Effector memory CD4-positive, alpha-beta T cell (primary cell): Measurements from ENCODE around the gene TMEM121.
"Not testable (repeated sequence)": the region's sequence is repeated elsewhere in the genome, so short reads cannot be mapped to it uniquely, and the experiment has no call there.

Experiments
- DNase-seq, 3 donors: peaks; one replicate each; pipeline ENCODE4 v3.0.0-alpha.2; 2020
- H3K27ac ChIP-seq: 2 replicates; pipeline ENCODE4 v1.7.0; 2013; ENCODE audit warnings: mild to moderate bottlenecking, low read length, moderate library complexity; ENCODE audit not compliant: insufficient read depth, poor library complexity, severe bottlenecking
- H3K27me3 ChIP-seq: replicated peaks from 2 replicates; pipeline ENCODE4 v1.7.0; 2013; ENCODE audit warnings: mild to moderate bottlenecking, low read length; ENCODE audit not compliant: insufficient read depth, control insufficient read depth, poor library complexity, severe bottlenecking
- H3K36me3 ChIP-seq: 2 replicates; pipeline ENCODE4 v1.7.0; 2013; ENCODE audit warnings: mild to moderate bottlenecking, low read length, moderate library complexity; ENCODE audit not compliant: control insufficient read depth, insufficient read depth
- H3K4me1 ChIP-seq: 2 replicates; pipeline ENCODE4 v1.7.0; 2013; ENCODE audit warnings: low read length, mild to moderate bottlenecking; ENCODE audit not compliant: control insufficient read depth, insufficient read depth, poor library complexity, severe bottlenecking
- H3K4me3 ChIP-seq: 2 replicates; pipeline ENCODE4 v1.7.0; 2013; ENCODE audit warnings: low read length, low read depth, mild to moderate bottlenecking; ENCODE audit not compliant: insufficient read depth, poor library complexity, severe bottlenecking
- H3K9me3 ChIP-seq: 2 replicates; pipeline ENCODE4 v1.7.0; 2013; ENCODE audit warnings: mild to moderate bottlenecking, low read length, moderate library complexity; ENCODE audit not compliant: control insufficient read depth

TMEM121 gene

GRCh38 chr14:105571181-105571951, 45.0 kb downstream of the TMEM121 start:
- H3K27me3 ChIP-seq, H3K4me1 ChIP-seq, H3K27ac ChIP-seq, H3K36me3 ChIP-seq, H3K9me3 ChIP-seq, H3K4me3 ChIP-seq, DNase-seq: not testable (repeated sequence)

- not testable (repeated sequence) for H3K27me3 ChIP-seq, H3K9me3 ChIP-seq, H3K4me3 ChIP-seq, H3K4me1 ChIP-seq, H3K27ac ChIP-seq, DNase-seq, H3K36me3 ChIP-seq
These were observed 45.7 kb downstream of the TMEM121 start for GRCh38 chr14:105572063-105572462.

DNA sequence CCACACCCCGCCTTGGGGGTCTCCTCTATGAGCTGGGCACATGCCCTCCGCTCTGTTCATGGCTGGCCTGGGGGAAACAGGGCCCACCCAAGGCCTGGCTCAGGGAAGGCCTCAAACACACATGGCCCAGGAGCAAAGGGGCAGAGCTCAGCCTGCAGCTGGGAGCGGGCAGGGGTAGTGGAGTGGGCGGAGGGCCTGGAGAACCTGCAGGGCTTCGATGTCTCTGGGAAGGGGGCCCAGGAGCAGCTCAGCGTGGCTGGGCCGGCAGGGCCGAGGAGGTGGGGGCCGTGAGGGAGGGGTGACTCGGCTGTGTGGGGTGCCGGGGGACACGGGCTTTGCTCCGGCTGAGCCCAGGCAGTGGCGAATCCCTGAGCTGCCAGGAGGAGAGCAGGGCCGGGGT, 47.5 kb downstream of the TMEM121 start:
- not testable (repeated sequence) for H3K4me1 ChIP-seq, DNase-seq, H3K27ac ChIP-seq, H3K36me3 ChIP-seq, H3K4me3 ChIP-seq, H3K27me3 ChIP-seq, H3K9me3 ChIP-seq

DNA sequence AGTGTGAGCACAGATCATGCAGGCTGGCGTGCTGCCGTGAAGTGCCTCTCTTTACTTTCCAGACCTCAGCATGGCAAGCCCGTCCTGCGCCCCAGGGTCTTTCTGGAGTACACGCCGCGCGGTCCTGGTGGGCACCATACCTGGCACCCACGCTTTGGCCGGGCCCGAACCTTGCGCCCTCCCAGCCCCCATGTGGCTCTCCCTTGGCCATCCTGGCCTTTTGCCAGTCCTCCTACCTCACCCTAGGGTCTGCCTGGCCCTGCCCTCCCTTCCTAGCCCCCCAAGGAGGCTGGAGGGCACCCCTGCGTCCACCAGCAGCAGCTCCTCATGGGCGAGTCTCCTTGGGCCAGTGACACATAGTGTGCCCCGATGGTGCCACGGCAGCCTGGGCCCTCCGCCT, 48.0 kb downstream of the TMEM121 start:
- not testable (repeated sequence) for H3K27ac ChIP-seq, H3K9me3 ChIP-seq, H3K27me3 ChIP-seq, H3K4me1 ChIP-seq, DNase-seq, H3K4me3 ChIP-seq, H3K36me3 ChIP-seq

DNA sequence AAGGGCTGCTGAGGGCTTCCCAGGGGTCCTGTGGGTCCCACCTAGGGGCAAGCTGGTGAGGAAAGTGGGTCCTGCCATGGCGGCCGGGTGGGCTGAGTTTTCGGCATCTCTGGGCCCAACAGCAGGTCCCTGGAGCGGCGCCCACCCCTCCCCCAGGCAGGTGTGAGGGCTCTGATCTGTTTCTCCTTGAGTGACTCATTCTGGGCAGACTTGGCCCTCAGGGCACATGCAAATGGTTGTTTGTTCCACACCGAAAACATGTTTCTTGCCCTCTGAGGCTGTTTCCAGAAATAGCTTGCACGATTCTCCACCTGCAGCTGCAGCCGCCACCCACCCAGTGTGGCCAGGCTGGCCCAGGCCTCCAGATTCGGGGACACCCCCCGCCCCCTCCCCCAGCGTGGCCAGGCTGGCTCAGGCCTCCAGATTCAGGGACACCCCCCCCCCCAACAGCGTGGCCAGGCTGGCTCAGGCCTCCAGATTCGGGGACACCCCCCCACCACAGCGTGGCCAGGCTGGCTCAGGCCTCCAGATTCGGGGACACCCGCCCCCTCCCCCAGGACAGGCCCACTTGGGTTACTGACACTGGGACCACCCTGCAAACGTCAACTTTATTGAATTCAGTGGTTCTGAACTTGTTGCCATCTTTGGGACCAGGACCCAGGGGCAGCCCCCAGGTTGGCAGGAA, 48.8 kb downstream of the TMEM121 start:
- not testable (repeated sequence) for H3K9me3 ChIP-seq, H3K4me1 ChIP-seq, H3K27me3 ChIP-seq, H3K27ac ChIP-seq, H3K36me3 ChIP-seq, DNase-seq, H3K4me3 ChIP-seq

GRCh38 chr14:105576525-105577088, 50.2 kb downstream of the TMEM121 start:
- Histone ChIP-seq H3K4me3 (no peak overlapping the region), H3K27me3 (no peaks in the 10 kb centered on the region)
- no peak for DNase-seq

GRCh38 chr14:105577314-105577861, 51.0 kb downstream of the TMEM121 start:
- no peaks in the 10 kb centered on the region for H3K27me3 ChIP-seq
- H3K36me3 ChIP-seq, result no peaks in the 10 kb centered on the region
- H3K4me3 ChIP-seq, result no peak overlapping the region
- no peaks in the 10 kb centered on the region for H3K9me3 ChIP-seq
- no peak for DNase-seq
- no peaks in the 10 kb centered on the region for H3K4me1 ChIP-seq
- no peak overlapping the region for H3K27ac ChIP-seq

More at GRCh38 chr14:105576525-105577088, 50.2 kb downstream of the TMEM121 start:
- Histone ChIP-seq H3K27ac (no peak overlapping the region), H3K4me1 (no peaks in the 10 kb centered on the region), H3K36me3 (no peaks in the 10 kb centered on the region), H3K9me3 (no peaks in the 10 kb centered on the region)

DNA sequence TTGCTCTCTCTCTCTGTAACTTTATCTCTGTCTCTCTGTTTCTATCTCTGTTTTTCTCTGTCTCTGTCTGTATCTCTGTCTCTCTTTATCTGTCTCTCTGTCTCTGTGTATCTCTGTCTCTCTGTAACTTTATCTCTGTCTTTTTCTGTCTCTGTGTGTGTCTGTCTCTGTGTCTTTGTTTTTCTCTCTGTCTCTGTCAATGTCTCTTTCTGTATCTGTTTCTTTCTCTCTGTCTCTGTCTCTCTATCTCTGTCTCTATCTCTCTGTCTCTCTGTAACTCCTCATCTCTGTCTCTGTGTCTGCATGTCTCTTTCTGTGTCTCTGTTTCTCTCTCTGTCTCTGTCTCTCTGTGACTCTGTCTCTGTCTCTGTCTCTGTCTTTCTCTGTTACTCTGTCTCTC, 51.7 kb downstream of the TMEM121 start:
- H3K4me3 ChIP-seq, result no peak overlapping the region
- no peaks in the 10 kb centered on the region for H3K4me1 ChIP-seq
- no peaks in the 10 kb centered on the region for H3K36me3 ChIP-seq
- no peaks in the 10 kb centered on the region for H3K27me3 ChIP-seq
- H3K9me3 ChIP-seq, result no peaks in the 10 kb centered on the region
- H3K27ac ChIP-seq, result no peak overlapping the region
- no peak for DNase-seq

GRCh38 chr14:105579221-105579620, 52.8 kb downstream of the TMEM121 start:
- H3K4me3 ChIP-seq, H3K9me3 ChIP-seq, H3K27ac ChIP-seq, H3K36me3 ChIP-seq, H3K27me3 ChIP-seq, DNase-seq, H3K4me1 ChIP-seq: not testable (repeated sequence)
